GM21423 (cell line): Measurements from ENCODE around the gene VDAC1.

Experiments
- ATAC-seq: cut with Tn5 transposase; IDR thresholded peaks from one replicate; pipeline ENCODE4 v1.9.1; 2021; ENCODE audit warnings: mild to moderate bottlenecking, moderate library complexity; ENCODE audit not compliant: unreplicated experiment

The VDAC1 gene

DNA sequence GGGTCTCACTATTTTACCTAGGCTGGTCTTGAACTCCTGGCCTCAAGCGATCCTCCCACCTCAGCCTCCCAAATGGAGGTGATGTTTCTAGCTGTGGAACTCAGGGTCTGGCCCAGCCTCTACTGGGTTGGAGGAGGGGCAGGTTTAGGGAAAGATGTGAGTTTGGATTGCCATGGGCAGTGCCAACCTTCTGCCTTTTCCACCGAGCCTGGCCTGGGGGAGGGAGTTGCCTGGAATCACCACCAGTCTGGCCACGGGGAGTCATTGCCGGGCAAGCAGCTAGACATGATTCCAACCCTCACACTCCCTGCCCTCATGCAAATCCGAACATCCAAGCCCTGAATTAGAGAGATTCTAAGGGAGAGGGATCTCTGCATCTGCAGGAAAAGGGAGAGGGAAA is 21.0 kb upstream of the VDAC1 start:
- no peak for ATAC-seq

DNA sequence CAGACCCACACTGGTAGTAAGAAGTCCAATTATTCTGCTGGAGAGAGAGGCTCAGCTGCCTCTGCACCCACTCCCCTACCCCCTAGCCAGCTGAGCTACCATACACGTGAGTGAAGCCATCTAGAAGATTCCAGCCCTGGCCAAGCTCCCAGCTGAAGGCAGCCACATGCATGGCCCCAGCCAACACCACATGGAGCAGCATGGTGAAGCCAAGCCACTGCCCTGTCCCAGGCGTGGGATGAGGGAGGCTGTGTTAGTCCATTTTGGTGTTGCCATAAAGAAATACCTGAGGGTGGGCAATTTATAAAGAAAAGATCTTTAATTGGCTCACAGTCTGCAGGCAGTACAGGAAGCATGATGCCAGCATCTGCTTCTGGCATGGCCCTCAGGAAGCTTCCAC is 20.0 kb upstream of the VDAC1 start:
- ATAC-seq = no peak

DNA sequence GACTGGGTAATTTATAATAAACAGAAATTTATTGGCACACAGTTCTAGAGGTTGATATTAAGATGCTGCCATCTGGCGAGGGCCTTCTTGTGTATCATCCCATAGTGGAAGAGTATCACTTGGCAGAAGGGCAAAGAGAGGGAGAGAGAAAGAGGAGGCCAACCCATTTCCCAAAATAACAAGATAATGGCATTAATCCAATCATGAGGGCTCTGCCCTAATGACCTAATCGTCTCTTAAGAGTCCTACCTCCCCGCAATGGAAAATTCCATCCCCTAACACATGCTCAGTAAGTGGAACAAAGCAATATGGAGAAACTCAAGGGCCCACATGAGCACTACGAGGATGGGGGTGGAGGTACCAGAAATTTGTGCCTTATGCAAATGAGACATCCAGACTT is 17.6 kb upstream of the VDAC1 start:
- no peak for ATAC-seq

DNA sequence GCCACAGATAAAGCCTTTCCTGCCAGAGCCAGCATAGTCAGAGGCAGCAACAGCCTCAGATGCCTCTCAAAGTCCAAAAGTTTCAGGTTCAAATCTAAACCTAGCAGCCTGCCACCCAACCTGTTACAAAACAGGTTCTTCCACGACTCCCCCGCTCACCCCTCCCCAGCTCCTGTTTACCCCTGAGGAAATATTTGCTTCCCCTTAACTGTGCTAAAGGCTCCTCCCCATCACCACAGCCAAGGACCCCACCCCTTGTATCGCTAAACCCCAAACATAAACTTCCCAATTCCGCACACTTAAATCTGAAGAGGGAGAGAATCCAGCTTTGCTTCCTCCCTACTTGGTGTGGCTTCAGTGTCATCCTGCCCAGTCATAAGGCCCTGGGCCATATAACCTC is 15.4 kb upstream of the VDAC1 start:
- no peak for ATAC-seq

DNA sequence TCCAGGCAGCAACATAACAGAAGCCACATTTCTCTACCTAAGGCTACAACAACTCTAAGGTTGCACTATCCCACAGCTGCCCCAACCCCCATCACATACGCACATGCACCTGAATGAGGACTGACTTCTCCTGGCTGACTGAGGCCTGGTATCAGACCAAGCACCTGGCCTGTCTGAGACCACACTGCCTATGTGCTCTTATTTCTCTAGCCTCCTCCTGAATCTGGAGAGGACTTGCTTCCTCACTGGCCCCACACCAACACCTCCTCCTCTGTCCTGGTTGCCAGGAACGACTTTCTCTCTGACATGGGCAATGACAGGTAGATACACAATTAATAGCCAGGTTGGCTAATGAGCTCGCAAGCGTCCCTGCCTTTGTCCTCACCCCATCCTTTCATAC is 14.9 kb upstream of the VDAC1 start:
- ATAC-seq = no peak

DNA sequence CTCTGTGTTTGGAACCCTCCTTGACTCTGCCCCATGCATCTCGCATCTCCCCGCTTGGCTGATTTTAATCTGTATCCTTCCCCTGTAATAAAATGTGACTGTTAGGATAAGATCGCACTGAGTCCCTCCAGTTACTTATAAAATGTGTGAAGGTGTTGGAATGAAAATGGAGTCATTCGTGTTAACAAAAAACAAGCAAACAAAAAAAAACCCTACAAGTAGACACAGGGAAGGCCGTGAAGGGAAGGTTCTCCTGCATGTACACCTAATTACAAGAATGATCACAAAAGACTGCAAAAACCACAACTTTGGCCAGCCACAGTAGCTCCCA is 14.2 kb upstream of the VDAC1 start:
- ATAC-seq = no peak

DNA sequence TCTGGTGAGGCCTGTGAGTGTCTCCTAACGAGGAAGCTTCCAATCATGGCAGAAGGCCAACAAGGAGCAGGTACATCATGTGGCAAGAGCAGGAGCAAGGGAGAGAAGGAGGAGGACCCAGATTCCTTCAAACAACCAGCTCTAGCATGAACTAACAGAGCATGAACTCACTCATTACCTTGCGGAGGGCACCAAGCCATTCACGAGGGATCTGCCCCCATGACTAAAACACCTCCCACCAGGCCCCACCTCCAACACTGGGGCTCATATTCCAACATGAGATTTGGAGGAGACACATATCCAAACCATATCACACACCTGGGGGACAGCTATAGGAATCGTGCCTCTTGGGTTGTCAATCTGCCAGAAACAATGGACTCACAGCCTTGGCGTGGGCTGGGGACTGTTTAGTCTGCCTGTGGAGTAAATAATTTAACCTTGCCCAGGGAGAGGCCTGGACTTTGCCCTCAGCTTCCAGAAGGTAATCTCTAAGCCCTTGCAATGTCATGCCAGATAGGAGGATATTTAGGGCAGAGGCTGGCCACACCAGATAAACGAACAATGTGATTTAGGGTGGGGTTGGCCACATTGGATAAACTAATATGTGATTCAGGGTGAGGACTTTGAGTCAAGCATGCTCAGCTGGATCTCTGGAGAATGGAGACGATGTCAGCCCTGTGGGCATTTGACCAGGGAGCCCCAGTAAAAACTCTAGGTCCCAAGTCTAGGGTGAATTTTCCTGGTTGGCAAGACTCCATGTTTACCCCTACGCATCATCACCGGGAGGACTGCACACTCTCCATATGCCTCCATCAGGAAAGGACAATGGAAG is 13.6 kb upstream of the VDAC1 start:
- no peak for ATAC-seq

DNA sequence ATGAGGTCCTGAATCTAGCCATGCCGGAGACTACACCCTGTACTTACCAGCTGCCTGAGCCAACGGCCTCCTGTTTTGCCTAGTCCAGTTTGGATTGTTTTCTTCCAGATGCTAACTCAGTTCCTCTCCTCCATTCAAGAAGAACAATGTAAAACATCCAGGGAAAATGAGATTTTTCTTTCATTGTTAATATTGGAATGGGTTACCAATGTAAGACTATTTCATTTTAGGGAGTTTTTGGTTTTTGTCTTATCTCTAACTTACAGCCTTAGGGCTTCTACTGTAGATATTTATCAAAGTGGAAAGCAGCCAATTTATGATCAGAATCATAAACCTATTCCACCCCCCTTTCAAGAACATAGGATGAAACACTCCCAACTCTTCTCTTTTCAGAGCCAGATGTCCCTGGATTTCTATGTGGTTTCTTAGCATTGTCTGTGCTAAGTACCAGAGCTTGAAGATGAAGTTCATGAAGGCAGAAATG is 3.5 kb upstream of the VDAC1 start:
- ATAC-seq = no peak

DNA sequence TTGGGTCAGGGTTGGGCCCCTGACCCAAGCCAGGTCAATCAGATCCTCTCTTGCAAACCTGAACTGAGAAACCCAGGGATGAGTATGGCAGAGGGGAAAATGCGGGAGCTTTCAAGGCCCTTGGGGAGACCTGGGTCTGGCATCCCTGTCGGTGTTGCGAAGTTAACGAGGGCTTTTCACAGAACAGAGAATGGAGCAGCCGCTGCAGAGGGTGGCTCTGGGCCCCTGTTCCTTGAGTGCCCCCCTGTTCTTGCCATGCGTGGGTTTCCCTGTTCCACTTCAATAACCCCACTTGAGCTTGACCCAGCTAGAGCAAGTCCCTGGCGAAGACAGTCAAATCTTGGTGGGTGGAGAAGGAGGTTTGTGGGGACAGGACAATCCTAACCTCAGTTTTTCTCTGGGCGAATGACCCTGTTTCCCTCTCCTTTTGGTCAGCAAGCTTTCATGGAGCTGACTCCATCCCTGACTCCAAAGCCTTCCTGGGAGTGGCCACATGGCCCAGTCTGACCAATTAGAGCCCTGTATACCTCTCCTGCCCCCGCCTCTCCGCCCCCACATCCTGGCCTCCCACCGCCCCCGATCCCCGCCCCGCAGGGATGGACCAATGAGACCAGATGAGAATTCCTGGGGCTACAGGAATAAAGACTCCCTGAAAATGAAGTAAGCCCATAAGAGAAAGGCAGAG is 2.9 kb upstream of the VDAC1 start:
- no peak for ATAC-seq

DNA sequence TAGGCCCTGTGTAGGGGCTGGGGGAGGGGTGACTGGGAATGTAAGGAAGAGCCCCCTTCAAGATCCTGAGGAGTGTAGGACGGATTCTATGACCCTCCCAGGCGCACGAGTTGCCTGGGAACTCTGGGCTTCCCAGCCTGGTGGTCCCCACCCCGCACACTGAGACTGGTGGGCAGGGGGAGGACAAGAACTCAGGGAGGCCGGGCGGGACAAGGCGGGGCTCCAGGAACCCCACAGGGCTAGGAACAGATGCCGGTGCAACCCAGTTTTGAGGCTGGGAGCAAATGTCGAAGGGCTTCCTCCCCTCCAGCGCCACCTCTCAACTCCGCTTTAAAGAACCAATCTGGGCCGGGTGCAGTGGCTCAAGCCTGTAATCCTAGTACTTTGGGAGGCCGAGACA is 1.3 kb upstream of the VDAC1 start:
- no peak for ATAC-seq

DNA sequence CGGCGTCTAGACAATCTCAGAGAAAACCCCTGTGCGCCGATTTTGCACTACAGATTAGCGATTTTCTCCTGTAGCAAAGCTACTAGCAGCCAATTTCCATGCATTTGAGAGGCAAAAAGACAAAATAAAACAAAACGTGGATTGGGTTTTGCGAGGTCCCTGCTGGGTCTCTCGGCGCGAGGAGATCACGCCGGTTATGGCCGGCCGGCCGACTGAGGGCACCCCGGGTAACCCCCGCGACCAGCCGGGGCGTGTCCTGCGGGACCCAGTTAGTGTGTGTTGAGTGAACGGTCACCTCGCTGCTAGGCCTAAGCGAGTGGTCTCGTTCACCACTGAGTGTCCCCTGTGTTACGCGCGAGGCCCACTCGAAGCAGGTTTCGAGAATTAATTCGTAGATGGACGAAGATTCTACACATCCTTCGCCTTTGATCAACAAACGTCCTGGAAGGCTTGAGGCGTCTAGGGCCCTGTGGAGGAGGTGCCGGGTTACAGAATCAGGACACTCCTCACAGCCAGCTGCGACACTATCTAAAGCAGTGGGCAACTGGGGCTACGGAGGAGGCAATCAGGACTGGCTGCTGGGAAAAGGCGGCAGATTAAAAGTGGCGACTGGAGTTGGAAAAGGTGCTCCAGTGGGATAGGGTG is 764 bp upstream of the VDAC1 start:
- no peak for ATAC-seq

DNA sequence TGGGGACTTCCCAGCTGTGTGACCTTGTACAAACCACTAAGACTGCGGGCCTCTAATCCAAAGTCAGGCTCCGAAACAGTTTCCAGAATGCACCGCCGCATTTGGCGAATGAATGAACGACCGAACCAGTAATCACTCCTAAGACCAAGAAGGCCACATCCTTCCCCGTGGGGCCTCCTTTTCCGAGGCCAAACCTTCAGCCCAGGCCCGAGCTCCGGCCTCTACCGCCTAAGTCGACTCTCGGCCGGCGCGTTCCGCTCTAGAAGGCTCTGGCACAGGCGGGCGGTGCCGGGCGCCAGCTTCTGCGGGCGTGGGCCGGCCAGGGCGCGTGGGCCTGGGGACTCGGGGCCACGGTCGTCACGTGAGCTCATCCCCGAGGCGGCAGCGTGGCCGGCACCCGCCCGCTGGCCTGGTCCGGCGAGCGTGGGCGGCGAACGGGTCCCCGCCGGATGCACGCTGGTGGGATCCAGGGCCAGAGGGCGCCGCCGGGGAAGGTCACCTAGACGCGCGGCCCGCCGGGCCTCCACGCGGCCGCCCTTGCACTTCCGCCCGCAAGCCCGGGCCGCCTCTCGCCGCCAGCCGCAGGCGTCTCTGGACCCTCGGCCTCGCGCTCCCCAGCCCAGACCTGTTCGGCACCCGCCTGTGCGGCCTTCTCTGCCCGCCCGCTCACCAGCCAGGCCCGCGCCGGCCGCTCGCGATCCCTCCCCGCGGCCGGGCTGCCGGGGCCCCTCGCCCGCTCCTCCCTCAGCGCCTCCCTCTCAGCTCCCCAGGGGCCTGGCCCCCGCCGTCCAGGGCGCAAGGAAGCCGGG is 754 bp downstream of the VDAC1 start:
- ATAC-seq = peak; percentile 30

DNA sequence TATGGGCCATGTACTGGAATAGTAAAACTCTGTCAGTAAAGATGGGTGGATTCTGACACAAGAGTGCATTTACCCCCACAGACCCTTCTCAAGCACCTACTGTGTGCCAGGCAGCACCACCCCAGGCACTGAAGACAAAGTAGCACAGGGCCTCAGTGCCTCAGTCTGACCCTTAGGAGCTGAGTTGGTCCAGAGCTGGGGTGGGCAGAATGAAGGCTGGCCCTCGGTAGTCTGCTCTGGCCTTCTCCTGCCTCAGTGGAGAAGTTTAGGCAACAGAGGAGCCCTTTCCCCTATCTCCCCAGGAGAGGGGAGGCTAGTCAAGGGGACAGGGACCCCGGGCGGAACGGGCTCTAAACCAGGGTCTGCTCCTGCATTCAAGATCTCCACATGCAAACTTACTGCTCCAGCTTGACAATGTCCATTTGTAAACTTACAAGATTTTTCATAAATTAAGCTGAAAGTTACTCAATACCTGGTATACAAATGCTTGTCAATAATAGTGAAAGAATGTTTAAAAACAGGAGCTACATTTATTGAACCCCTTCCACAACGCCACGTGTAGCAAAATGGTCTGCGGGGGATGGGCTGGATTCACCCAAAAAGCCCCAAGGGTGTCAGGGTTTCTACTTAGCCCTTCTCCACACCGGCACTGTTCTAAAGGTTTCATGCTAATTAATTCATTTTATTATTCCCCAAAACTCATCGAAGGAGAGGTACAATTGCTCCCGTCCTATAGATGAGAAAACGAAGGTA is 1.5 kb downstream of the VDAC1 start:
- ATAC-seq = no peak

DNA sequence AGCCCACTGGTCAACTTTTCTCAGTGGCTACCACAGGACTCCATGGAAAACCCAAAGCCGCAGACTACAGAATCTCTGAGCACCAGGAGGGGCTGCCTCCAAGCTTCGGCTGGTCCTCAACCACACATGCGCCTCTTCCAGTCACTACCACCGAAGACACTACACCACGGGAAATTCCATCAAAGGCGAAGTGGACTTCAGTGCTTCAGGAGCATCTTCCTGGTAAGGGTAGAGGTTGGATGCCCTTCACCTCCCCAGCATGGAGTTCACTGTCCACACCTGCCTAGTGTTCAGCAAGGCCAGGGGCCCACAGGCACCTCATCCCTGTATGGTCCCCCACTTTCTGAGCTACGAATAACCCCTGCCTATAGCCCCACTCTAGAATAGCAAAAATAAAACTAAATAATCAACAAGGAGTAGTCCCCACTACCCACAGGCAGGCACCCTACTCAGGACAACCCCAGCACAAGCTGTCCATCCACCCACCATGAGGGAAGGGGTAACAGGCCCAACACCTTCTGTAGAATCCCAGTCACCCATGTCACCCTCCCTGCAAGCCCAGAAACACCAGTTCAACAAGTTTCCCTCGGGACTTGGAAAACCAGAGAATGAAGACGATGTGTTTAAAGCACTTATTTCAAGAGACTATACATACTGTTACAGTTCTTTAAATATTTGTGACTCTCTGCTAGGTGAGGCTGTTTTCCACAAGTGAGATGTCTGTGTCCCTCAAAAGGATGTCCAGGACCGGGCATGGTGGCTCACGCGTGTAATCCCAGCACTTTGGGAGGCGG is 2.6 kb downstream of the VDAC1 start:
- ATAC-seq = no peak

DNA sequence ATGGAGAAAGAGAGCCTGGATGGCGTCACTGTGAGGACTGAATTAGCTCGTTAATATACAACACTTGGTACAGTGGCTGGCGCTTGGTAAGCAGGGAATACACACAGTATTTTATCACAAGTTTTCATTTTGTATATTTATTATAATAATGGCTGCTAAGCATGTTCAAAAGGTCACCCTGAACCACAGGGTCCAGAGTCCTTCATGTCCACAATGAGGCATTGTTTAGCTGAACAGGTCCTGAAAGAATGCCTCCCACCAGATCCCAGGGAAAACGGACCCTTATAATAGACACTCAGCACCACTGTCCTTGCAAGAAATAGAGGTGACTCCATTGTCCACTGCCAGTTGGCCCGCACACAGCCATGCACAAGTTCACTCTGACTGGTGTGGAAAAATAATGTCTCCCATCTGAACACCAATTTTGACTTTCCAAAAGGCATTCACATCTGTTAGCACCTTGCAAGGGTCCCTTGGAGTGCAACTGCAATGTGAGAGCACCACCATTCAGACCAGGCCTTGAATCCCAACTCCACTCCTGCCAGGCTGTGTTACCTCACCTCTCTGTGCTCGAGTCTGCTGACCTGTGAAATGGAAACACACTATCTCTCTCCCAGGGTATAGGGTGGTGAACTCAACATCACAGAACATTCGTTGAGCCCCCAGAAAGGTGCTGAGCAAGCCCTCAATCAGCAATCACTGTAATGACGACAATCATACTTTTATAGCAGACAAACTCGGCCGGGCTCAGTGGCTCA is 3.9 kb downstream of the VDAC1 start:
- ATAC-seq = no peak

DNA sequence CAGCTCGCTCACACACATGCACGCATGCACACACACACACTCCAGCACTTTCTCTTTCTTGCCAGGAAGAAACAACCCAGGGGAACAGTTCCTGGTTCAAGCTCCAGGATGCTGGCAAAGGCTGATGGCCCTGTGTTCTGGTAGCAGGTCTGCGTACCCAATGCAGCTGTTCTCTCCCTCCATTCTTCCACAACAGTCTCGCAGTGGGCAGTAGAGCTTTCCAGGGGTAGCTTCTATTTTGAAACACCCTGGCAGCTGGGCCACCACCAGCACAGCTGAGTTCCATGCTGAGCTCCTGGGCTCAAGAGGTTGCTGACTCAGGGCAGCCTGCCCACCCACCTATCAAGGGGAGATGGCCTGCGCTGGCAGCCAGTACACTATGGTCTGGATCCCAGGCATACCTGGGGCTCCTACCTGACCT is 4.7 kb downstream of the VDAC1 start:
- no peak for ATAC-seq

DNA sequence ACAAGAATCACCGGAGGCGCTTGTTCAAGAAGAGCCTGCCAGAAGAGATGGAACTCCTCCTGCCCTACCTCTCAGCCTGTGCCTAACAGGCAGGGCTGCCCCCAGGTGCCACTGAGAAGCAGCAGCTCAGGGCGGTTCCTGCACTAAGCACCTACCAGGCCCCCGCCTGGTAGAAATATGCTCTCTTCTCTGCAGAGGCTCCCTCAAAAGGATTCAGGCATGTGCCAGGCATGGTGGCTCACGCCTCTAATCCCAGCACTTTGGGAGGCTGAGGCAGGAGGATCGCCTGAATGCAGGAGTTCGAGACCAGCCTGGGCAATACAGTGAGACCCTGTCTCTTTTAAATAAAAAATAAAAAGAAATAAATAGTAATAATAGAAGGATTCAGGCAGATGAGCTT is 6.0 kb downstream of the VDAC1 start:
- ATAC-seq = no peak

DNA sequence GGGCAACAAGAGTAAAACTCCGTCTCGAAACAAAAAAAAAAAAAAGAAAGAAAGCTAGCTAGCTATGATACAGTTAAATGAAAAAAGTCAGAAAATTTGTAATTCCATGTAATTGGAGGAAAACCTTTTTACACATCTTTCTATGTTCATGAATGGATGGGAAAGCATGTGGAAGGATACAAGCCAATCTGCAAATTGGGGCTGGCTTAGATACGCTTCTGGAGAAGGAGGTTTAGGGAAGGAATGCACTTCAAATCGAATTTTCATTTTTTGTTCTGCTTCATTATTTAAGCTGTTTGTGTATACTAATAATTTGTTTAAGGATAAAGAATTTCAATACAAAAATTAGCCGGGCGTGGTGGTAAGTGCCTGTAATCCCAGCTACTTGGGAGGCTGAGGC is 6.7 kb downstream of the VDAC1 start:
- ATAC-seq = no peak

DNA sequence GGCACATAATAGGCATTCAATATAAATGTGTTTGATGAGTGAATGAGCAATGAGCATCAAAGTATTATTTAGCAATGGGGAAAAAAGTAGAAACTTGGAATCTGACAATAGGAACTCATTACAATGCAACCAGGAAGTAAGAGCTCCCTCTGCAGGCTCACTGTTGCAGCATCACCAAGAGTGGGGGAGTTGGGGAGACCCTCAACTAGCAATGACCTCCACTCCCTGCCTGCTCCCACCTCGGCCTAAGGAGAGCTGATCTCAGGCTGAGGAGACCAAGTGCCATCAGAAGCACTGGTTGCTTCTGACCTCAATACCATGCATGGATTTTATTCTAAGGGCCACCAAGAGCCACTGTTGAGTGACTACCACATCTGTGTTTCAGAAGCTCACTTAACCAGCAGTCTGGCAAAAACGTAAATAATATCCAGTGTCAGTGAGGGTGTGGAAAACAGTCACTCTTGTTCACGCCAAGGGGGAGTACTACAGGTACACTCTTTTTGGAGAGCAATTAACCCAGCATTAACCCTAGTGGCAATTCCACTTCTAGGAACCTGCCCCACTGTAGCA is 8.0 kb downstream of the VDAC1 start:
- ATAC-seq = no peak
